H9 (cell line): ENCODE results near the gene MYO1D. TPM values are rescaled to one million over a fixed set of nuclear protein-coding genes. Genes with fewer than 3 reads are reported as not detected.

ENCODE experiments used
- DNase-seq: peaks from one replicate; pipeline ENCODE4 v3.0.0-alpha.2; 2017
- H2AFZ ChIP-seq: one replicate; pipeline ENCODE4 v1.6.1; 2013; ENCODE audit warnings: mild to moderate bottlenecking, low read length, control low read depth, moderate library complexity
- H2AK5ac ChIP-seq: 2 replicates; pipeline ENCODE4 v1.6.1; 2013; ENCODE audit warnings: low read length, control low read depth, mixed read lengths; ENCODE audit not compliant: insufficient read length
- H2BK120ac ChIP-seq: one replicate; pipeline ENCODE4 v1.6.1; 2013; ENCODE audit warnings: low read depth, mild to moderate bottlenecking, low read length, control low read depth, inconsistent platforms; ENCODE audit not compliant: poor library complexity, severe bottlenecking
- H2BK12ac ChIP-seq: 2 replicates; pipeline ENCODE4 v1.6.1; 2013; ENCODE audit warnings: low read length, control low read depth, mixed read lengths, low read depth; ENCODE audit not compliant: insufficient read length
- H2BK15ac ChIP-seq: 2 replicates; pipeline ENCODE4 v1.6.1; 2013; ENCODE audit warnings: low read depth, low read length, control low read depth
- H2BK20ac ChIP-seq: one replicate; pipeline ENCODE4 v1.6.1; 2013; ENCODE audit warnings: low read depth, mild to moderate bottlenecking, low read length, control low read depth, inconsistent platforms; ENCODE audit not compliant: poor library complexity, severe bottlenecking
- H2BK5ac ChIP-seq: 2 replicates; pipeline ENCODE4 v1.6.1; 2013; ENCODE audit warnings: low read length, control low read depth, mixed read lengths; ENCODE audit not compliant: insufficient read length
- H3K14ac ChIP-seq: 2 replicates; pipeline ENCODE4 v1.6.1; 2013; ENCODE audit warnings: low read length, control low read depth; ENCODE audit not compliant: insufficient read depth
- H3K18ac ChIP-seq: 2 replicates; pipeline ENCODE4 v1.6.1; 2013; ENCODE audit warnings: low read depth, mild to moderate bottlenecking, mixed read lengths, low read length, control low read depth; ENCODE audit not compliant: insufficient read length
- H3K23ac ChIP-seq: 2 replicates; pipeline ENCODE4 v1.6.1; 2013; ENCODE audit warnings: low read length, control low read depth, mixed read lengths, low read depth; ENCODE audit not compliant: insufficient read length
- H3K23me2 ChIP-seq: 2 replicates; pipeline ENCODE4 v1.6.1; 2013; ENCODE audit warnings: low read depth, mild to moderate bottlenecking, mixed read lengths, low read length, control low read depth; ENCODE audit not compliant: insufficient read length, poor library complexity, severe bottlenecking
- H3K27ac ChIP-seq: 2 replicates; pipeline ENCODE4 v1.5.1; 2013; ENCODE audit warnings: low read length, control low read depth, mixed read lengths, low read depth; ENCODE audit not compliant: insufficient read length
- H3K27me3 ChIP-seq: 2 replicates; pipeline ENCODE4 v1.6.1; 2013; ENCODE audit warnings: low read length, control low read depth, inconsistent platforms; ENCODE audit not compliant: insufficient read depth
- H3K4ac ChIP-seq: 2 replicates; pipeline ENCODE4 v1.6.1; 2013; ENCODE audit warnings: low read depth, mild to moderate bottlenecking, control low read depth, inconsistent platforms, low read length, moderate library complexity
- H3K4me1 ChIP-seq: 2 replicates; pipeline ENCODE4 v1.6.1; 2013; ENCODE audit warnings: low read length, control low read depth, inconsistent platforms; ENCODE audit not compliant: insufficient read depth
- H3K4me2 ChIP-seq: 2 replicates; pipeline ENCODE4 v1.6.1; 2013; ENCODE audit warnings: low read length, control low read depth, mixed read lengths; ENCODE audit not compliant: insufficient read length, insufficient read depth
- H3K56ac ChIP-seq: 2 replicates; pipeline ENCODE4 v1.6.1; 2013; ENCODE audit warnings: low read depth, mild to moderate bottlenecking, mixed read lengths, low read length, control low read depth; ENCODE audit not compliant: insufficient read length
- H3K79me1 ChIP-seq: 2 replicates; pipeline ENCODE4 v1.6.1; 2013; ENCODE audit warnings: low read depth, mild to moderate bottlenecking, moderate library complexity, low read length, control low read depth, inconsistent platforms; ENCODE audit not compliant: insufficient read depth, poor library complexity, severe bottlenecking
- H3K79me2 ChIP-seq: 2 replicates; pipeline ENCODE4 v1.6.1; 2013; ENCODE audit warnings: low read length, control low read depth, inconsistent platforms; ENCODE audit not compliant: insufficient read depth
- H3K9ac ChIP-seq: 2 replicates; pipeline ENCODE4 v1.6.1; 2013; ENCODE audit warnings: low read length, control low read depth, mixed read lengths; ENCODE audit not compliant: insufficient read length; ENCODE audit errors: extremely low read depth
- H3K9me3 ChIP-seq: one replicate; pipeline ENCODE4 v1.6.1; 2013; ENCODE audit warnings: low read depth, low read length, inconsistent platforms; ENCODE audit not compliant: control insufficient read depth
- H3T11ph ChIP-seq: one replicate; pipeline ENCODE4 v1.6.1; 2013; ENCODE audit warnings: mild to moderate bottlenecking, low read length, control low read depth, inconsistent platforms
- H4K20me1 ChIP-seq: one replicate; pipeline ENCODE4 v1.6.1; 2013; ENCODE audit not compliant: control insufficient read depth, insufficient read length, insufficient read depth
- H4K5ac ChIP-seq: 2 replicates; pipeline ENCODE4 v1.6.1; 2013; ENCODE audit warnings: low read depth, mild to moderate bottlenecking, mixed read lengths, low read length, control low read depth; ENCODE audit not compliant: insufficient read length
- H4K8ac ChIP-seq: replicated peaks from 2 replicates; pipeline ENCODE4 v1.6.1; 2013; ENCODE audit warnings: low read length, control low read depth, mixed read lengths, low read depth; ENCODE audit not compliant: insufficient read length
- H4K91ac ChIP-seq: 2 replicates; pipeline ENCODE4 v1.6.1; 2013; ENCODE audit warnings: low read depth, mild to moderate bottlenecking, moderate library complexity, mixed read lengths, low read length, control low read depth; ENCODE audit not compliant: insufficient read length
- H3K27ac Mint-ChIP-seq, 3 experiments: 2 replicates in 2 of 3; 3 replicates in 1 of 3; pipeline ENCODE4 v1.8.0; 2020 to 2021; ENCODE audit warnings: mixed read lengths in 3 of 3, mild to moderate bottlenecking in 1 of 3, moderate library complexity in 1 of 3
- H3K27me3 Mint-ChIP-seq: 2 replicates; pipeline ENCODE4 v1.8.0; 2021; ENCODE audit warnings: low read depth, mild to moderate bottlenecking, moderate library complexity, mixed read lengths
- H3K36me3 Mint-ChIP-seq, 3 experiments: 2 replicates in 2 of 3; 3 replicates in 1 of 3; pipeline ENCODE4 v1.8.0; 2020 to 2021; ENCODE audit warnings: low read depth in 3 of 3, mixed read lengths in 3 of 3; ENCODE audit not compliant: insufficient read depth in 1 of 3
- H3K4me1 Mint-ChIP-seq, 2 experiments: 2 replicates each; pipeline ENCODE4 v1.8.0; 2020; ENCODE audit warnings: mixed read lengths in 2 of 2
- H3K4me3 Mint-ChIP-seq, 2 experiments: 2 replicates in 1 of 2; 3 replicates in 1 of 2; pipeline ENCODE4 v1.8.0; 2020 to 2021; ENCODE audit warnings: mild to moderate bottlenecking in 2 of 2, mixed read lengths in 2 of 2, moderate library complexity in 1 of 2
- H3K9me3 Mint-ChIP-seq, 2 experiments: 2 replicates in 1 of 2; 3 replicates in 1 of 2; pipeline ENCODE4 v1.8.0; 2020; ENCODE audit warnings: mild to moderate bottlenecking in 2 of 2, mixed read lengths in 2 of 2, moderate library complexity in 1 of 2
- WGBS: extraction: QIAGEN DNeasy Blood & Tissue Kit; methylation state at CpG from one replicate; pipeline ENCODE4 v1.1.7; 2013; ENCODE audit warnings: missing lambda C conversion rate, low lambda C conversion rate, mixed read lengths; ENCODE audit not compliant: insufficient read length; ENCODE audit errors: extremely low coverage; 5-methylcytosine and 5-hydroxymethylcytosine counted together
- total RNA-seq: library from RNA; stranded (reverse); gene quantifications from 2 replicates; pipeline ENCODE4 v1.2.1, GENCODE V29; 2021
- TF ChIP-seq, protein P1 (sequence below): fragments of 200-600 bp; sonication (generic); conservative IDR thresholded peaks from 3 replicates; pipeline ENCODE4 v1.8.0; 2021; ENCODE audit warnings: antibody characterized with exemption, mild to moderate bottlenecking

MYO1D gene
- total RNA-seq, 1 experiment from 2014 or later = 19.0 TPM

DNA sequence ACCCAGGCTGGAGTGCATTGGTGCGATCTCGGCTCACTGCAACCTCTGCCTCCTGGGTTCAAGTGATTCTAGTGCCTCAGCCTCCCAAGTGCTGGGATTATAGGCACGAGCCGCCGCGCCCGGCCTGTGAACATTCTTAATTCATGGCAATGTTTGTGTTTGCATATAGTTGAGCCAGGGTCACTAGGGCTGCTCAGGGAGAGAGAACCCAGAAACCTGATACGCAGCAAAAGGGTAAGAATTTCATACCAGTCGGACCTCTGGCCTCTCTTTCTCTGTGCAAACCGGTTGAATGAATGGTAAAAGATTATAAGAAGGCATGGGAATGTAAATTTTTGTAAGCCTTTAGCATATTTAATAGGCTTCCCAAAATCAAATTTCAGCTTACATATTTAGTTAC lies 44.1 kb upstream of the MYO1D start:
- Histone ChIP-seq H3K23me2 (no peaks in the 10 kb centered on the region), H3K27ac (no peak overlapping the region), H3K79me1 (no peaks in the 10 kb centered on the region), H4K91ac (no peak overlapping the region), H2AFZ (no peak overlapping the region), H3K9me3 (no peaks in the 10 kb centered on the region), H4K5ac (no peak overlapping the region), H2AK5ac (no peak overlapping the region), H2BK5ac (no peak overlapping the region), H3K79me2 (no peaks in the 10 kb centered on the region), H3K18ac (no peak overlapping the region), H4K8ac (no peak overlapping the region), H3T11ph (no peak overlapping the region), H3K14ac (no peak overlapping the region), H2BK120ac (no peak overlapping the region), H4K20me1 (no peaks in the 10 kb centered on the region), H3K23ac (no peak overlapping the region), H2BK20ac (no peak overlapping the region), H3K9ac (no peak overlapping the region), H3K4me2 (no peak overlapping the region), H2BK15ac (no peak overlapping the region), H3K4ac (no peak overlapping the region), H2BK12ac (no peak overlapping the region), H3K27me3 (no peaks in the 10 kb centered on the region), H3K56ac (no peak overlapping the region), H3K4me1 (peaks cover 4% of the 10 kb centered on the region; the same call in 1 of the 2 replicates)
- Mint-ChIP-seq H3K4me1 (peaks cover 18 to 20% of the 10 kb centered on the region in 2 experiments), H3K4me3 (no peak overlapping the region), H3K27me3 (no peaks in the 10 kb centered on the region), H3K36me3 (peaks cover 0 to 3% (median 0%) of the 10 kb centered on the region in 3 experiments; a peak in 2 of 7 replicates), H3K27ac (no peak overlapping the region), H3K9me3 (peaks cover 0 to 10% of the 10 kb centered on the region in 2 experiments; a peak in 3 of 5 replicates)
- TF ChIP-seq, protein P1, sequence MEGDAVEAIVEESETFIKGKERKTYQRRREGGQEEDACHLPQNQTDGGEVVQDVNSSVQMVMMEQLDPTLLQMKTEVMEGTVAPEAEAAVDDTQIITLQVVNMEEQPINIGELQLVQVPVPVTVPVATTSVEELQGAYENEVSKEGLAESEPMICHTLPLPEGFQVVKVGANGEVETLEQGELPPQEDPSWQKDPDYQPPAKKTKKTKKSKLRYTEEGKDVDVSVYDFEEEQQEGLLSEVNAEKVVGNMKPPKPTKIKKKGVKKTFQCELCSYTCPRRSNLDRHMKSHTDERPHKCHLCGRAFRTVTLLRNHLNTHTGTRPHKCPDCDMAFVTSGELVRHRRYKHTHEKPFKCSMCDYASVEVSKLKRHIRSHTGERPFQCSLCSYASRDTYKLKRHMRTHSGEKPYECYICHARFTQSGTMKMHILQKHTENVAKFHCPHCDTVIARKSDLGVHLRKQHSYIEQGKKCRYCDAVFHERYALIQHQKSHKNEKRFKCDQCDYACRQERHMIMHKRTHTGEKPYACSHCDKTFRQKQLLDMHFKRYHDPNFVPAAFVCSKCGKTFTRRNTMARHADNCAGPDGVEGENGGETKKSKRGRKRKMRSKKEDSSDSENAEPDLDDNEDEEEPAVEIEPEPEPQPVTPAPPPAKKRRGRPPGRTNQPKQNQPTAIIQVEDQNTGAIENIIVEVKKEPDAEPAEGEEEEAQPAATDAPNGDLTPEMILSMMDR = no peak
- WGBS = no CpG with 5 or more reads among the region's 10 CpGs
- DNase-seq = no peak
